Activated CD8-positive, alpha-beta memory T cell treated with anti-CD3 and anti-CD28 coated beads, Interleukin-2, amount 50 U/mL, for 48 hours (primary cell): Measurements from ENCODE around the gene TCF3.

Source experiments
- DNase-seq: peaks from one replicate; pipeline ENCODE4 v3.0.0-alpha.2; 2020

The TCF3 gene

GRCh38 chr19:1629256-1629808 is 23.1 kb downstream of the TCF3 start:
- DNase-seq, result no peak

GRCh38 chr19:1627194-1627593 is 25.2 kb downstream of the TCF3 start:
- DNase-seq, result no peak

GRCh38 chr19:1626417-1627010 is 25.9 kb downstream of the TCF3 start:
- no peak for DNase-seq

GRCh38 chr19:1624458-1624857 is 28.0 kb downstream of the TCF3 start:
- DNase-seq, result peak; percentile 73

GRCh38 chr19:1622541-1622940 is 29.9 kb downstream of the TCF3 start:
- no peak for DNase-seq

GRCh38 chr19:1622007-1622406 is 30.4 kb downstream of the TCF3 start:
- DNase-seq, result no peak

GRCh38 chr19:1621574-1621973 is 30.8 kb downstream of the TCF3 start:
- DNase-seq, result no peak

- DNase-seq, result no peak
These were observed 31.4 kb downstream of the TCF3 start for GRCh38 chr19:1621021-1621420.

GRCh38 chr19:1620502-1620901 is 31.9 kb downstream of the TCF3 start:
- no peak for DNase-seq

- DNase-seq, result no peak
These were observed 32.7 kb downstream of the TCF3 start for GRCh38 chr19:1619703-1620102.

- no peak for DNase-seq
These were observed 33.3 kb downstream of the TCF3 start for GRCh38 chr19:1619094-1619439.

- no peak for DNase-seq
These were observed 34.0 kb downstream of the TCF3 start for GRCh38 chr19:1618157-1619093.

GRCh38 chr19:1616875-1617274 is 35.5 kb downstream of the TCF3 start:
- DNase-seq, result no peak

- no peak for DNase-seq
These were observed 36.0 kb downstream of the TCF3 start for GRCh38 chr19:1616396-1616795.

GRCh38 chr19:1615156-1615765 is 37.2 kb downstream of the TCF3 start:
- no peak for DNase-seq

- no peak for DNase-seq
These were observed 38.4 kb downstream of the TCF3 start for GRCh38 chr19:1613808-1614570.

- DNase-seq, result no peak
These were observed 39.3 kb downstream of the TCF3 start for GRCh38 chr19:1613146-1613545.

GRCh38 chr19:1612114-1613086 is 40.0 kb downstream of the TCF3 start:
- no peak for DNase-seq

- DNase-seq, result no peak
These were observed 41.1 kb downstream of the TCF3 start for GRCh38 chr19:1611353-1611752.

GRCh38 chr19:1610579-1610978 is 41.8 kb downstream of the TCF3 start:
- DNase-seq, result no peak

- DNase-seq, result no peak
These were observed 42.5 kb downstream of the TCF3 start for GRCh38 chr19:1609680-1610474.
